B cell (primary cell): ENCODE data around the gene GAR1.

ENCODE experiments used
- EZH2 ChIP-seq: IDR thresholded peaks from 2 replicates; pipeline ENCODE4 v1.6.1; 2012; ENCODE audit warnings: borderline replicate concordance, low read depth, mild to moderate bottlenecking, moderate library complexity, low read length; ENCODE audit not compliant: insufficient read depth, poor library complexity, severe bottlenecking
- TF ChIP-seq, protein P1 (sequence below): fragments of 200-600 bp; IDR thresholded peaks from one replicate; pipeline ENCODE4 v1.8.0; 2022; ENCODE audit warnings: antibody characterized with exemption, mild to moderate bottlenecking

GRCh38 chr4:109864134-109864533, 48.6 kb downstream of the GAR1 start:
- TF ChIP-seq, protein P1, sequence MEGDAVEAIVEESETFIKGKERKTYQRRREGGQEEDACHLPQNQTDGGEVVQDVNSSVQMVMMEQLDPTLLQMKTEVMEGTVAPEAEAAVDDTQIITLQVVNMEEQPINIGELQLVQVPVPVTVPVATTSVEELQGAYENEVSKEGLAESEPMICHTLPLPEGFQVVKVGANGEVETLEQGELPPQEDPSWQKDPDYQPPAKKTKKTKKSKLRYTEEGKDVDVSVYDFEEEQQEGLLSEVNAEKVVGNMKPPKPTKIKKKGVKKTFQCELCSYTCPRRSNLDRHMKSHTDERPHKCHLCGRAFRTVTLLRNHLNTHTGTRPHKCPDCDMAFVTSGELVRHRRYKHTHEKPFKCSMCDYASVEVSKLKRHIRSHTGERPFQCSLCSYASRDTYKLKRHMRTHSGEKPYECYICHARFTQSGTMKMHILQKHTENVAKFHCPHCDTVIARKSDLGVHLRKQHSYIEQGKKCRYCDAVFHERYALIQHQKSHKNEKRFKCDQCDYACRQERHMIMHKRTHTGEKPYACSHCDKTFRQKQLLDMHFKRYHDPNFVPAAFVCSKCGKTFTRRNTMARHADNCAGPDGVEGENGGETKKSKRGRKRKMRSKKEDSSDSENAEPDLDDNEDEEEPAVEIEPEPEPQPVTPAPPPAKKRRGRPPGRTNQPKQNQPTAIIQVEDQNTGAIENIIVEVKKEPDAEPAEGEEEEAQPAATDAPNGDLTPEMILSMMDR = no peak
- no peak for TF ChIP-seq EZH2
